ENCODE measurements around the gene OGDH. TPM values are rescaled to one million over a fixed set of nuclear protein-coding genes. Genes with fewer than 3 reads are reported as not detected.

Gene OGDH
- total and polyA plus RNA-seq, 2 experiments from 2014 or later, result 13.5 to 76.9 TPM

DNA sequence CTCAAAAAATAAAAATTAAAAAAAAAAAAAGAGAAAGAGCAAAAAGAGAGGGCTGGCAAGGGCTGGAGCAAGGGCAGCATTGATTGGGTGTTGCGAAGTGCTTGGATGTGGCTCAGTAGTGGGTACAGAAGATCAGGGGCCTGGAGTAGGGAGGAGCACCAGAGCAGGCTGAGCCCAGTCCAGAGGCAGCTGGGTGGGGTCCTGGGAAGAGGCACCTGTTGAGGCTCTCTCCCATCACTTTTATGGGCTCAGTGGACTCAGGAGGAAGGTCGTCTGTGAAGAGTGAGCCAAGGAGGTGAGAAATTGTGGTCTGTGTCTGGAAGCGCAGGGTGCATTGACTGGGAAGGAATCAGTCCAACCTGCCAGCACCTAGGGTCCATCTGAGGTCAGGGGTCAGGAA is 130.5 kb downstream of the OGDH start (continued):
- TF ChIP-seq, protein P1, sequence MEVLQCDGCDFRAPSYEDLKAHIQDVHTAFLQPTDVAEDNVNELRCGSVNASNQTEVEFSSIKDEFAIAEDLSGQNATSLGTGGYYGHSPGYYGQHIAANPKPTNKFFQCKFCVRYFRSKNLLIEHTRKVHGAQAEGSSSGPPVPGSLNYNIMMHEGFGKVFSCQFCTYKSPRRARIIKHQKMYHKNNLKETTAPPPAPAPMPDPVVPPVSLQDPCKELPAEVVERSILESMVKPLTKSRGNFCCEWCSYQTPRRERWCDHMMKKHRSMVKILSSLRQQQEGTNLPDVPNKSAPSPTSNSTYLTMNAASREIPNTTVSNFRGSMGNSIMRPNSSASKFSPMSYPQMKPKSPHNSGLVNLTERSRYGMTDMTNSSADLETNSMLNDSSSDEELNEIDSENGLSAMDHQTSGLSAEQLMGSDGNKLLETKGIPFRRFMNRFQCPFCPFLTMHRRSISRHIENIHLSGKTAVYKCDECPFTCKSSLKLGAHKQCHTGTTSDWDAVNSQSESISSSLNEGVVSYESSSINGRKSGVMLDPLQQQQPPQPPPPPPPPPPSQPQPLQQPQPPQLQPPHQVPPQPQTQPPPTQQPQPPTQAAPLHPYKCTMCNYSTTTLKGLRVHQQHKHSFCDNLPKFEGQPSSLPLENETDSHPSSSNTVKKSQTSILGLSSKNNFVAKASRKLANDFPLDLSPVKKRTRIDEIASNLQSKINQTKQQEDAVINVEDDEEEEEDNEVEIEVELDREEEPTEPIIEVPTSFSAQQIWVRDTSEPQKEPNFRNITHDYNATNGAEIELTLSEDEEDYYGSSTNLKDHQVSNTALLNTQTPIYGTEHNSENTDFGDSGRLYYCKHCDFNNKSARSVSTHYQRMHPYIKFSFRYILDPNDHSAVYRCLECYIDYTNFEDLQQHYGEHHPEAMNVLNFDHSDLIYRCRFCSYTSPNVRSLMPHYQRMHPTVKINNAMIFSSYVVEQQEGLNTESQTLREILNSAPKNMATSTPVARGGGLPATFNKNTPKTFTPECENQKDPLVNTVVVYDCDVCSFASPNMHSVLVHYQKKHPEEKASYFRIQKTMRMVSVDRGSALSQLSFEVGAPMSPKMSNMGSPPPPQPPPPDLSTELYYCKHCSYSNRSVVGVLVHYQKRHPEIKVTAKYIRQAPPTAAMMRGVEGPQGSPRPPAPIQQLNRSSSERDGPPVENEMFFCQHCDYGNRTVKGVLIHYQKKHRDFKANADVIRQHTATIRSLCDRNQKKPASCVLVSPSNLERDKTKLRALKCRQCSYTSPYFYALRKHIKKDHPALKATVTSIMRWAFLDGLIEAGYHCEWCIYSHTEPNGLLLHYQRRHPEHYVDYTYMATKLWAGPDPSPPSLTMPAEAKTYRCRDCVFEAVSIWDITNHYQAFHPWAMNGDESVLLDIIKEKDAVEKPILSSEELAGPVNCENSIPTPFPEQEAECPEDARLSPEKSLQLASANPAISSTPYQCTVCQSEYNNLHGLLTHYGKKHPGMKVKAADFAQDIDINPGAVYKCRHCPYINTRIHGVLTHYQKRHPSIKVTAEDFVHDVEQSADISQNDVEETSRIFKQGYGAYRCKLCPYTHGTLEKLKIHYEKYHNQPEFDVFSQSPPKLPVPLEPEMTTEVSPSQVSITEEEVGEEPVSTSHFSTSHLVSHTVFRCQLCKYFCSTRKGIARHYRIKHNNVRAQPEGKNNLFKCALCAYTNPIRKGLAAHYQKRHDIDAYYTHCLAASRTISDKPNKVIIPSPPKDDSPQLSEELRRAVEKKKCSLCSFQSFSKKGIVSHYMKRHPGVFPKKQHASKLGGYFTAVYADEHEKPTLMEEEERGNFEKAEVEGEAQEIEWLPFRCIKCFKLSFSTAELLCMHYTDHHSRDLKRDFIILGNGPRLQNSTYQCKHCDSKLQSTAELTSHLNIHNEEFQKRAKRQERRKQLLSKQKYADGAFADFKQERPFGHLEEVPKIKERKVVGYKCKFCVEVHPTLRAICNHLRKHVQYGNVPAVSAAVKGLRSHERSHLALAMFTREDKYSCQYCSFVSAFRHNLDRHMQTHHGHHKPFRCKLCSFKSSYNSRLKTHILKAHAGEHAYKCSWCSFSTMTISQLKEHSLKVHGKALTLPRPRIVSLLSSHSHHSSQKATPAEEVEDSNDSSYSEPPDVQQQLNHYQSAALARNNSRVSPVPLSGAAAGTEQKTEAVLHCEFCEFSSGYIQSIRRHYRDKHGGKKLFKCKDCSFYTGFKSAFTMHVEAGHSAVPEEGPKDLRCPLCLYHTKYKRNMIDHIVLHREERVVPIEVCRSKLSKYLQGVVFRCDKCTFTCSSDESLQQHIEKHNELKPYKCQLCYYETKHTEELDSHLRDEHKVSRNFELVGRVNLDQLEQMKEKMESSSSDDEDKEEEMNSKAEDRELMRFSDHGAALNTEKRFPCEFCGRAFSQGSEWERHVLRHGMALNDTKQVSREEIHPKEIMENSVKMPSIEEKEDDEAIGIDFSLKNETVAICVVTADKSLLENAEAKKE (CRISPR knock-in tag; IDR thresholded peaks at IDR 0.05), result no peak
- TF ChIP-seq, protein P2, sequence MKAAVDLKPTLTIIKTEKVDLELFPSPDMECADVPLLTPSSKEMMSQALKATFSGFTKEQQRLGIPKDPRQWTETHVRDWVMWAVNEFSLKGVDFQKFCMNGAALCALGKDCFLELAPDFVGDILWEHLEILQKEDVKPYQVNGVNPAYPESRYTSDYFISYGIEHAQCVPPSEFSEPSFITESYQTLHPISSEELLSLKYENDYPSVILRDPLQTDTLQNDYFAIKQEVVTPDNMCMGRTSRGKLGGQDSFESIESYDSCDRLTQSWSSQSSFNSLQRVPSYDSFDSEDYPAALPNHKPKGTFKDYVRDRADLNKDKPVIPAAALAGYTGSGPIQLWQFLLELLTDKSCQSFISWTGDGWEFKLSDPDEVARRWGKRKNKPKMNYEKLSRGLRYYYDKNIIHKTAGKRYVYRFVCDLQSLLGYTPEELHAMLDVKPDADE (IDR thresholded peaks at IDR 0.05), result no peak

DNA sequence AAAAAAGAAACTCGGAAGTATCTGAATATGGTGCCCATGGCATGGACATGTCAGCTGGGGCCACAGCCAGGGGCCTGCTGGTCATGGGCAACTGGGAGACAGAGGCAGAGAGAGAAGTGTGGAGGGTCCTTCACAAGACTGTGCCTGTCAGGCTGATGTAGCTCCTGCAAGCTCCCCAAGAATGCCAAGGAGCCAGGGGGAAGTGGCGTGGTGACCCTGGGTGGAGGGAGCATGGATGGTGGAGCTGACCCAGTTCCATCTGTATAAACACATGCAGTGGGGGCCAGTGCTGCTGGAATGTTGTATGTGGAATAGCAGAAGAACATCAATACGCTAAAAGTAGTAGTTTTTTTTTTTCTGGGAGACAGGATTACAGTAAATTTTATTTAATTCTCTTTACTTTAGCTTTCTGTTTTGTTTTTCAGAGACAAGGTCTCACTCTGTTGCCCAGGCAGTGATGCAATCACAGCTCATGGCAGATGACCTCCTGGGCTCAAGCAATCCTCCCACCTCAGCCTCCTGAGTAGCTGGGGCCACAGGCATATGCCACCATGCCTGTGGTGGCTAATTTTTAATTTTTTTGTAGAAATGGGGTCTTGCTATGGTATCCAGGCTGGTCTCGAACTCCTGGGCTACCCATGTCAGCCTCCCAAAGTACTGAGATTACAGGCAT is 131.8 kb downstream of the OGDH start:
- H3K4me3 ChIP-seq, result no peak overlapping the region
- peaks cover 6% of the 10 kb centered on the region for H3K27me3 Mint-ChIP-seq (ENCODE audit: insufficient read depth, low read depth, poor library complexity)
- H3K79me2 ChIP-seq (replicated peaks; ENCODE audit: insufficient read depth), result no peaks in the 10 kb centered on the region
- H3K4me3 Mint-ChIP-seq, result no peak overlapping the region
- H3K9me2 ChIP-seq (ENCODE audit: insufficient read depth), result no peaks in the 10 kb centered on the region
- TF ChIP-seq EZH2 (IDR thresholded peaks at IDR 0.05; ENCODE audit: low read depth, unreplicated experiment) (no peak), ZNF331 (CRISPR knock-in tag; IDR thresholded peaks at IDR 0.05; ENCODE audit: low read depth) (no peak), JUNB (IDR thresholded peaks at IDR 0.05; ENCODE audit: unreplicated experiment) (no peak)
- ATAC-seq, result no peak
- H3F3A ChIP-seq (replicated peaks; ENCODE audit: low read depth), result no peaks in the 10 kb centered on the region
- H3K4me1 Mint-ChIP-seq, result no peaks in the 10 kb centered on the region
- no peaks in the 10 kb centered on the region for H3K9me3 Mint-ChIP-seq
- H4K20me1 ChIP-seq (replicated peaks; ENCODE audit: insufficient read depth), result no peaks in the 10 kb centered on the region
- H3K4me2 ChIP-seq, result no peak overlapping the region
- no peak overlapping the region for H2AFZ ChIP-seq
- H3K4me1 ChIP-seq (ENCODE audit: insufficient read depth), result no peaks in the 10 kb centered on the region
- no peak overlapping the region for H3K27ac Mint-ChIP-seq
- H3K27ac ChIP-seq (ENCODE audit: low read depth), result no peak overlapping the region
- no peaks in the 10 kb centered on the region for H3K36me3 ChIP-seq (ENCODE audit: insufficient read depth)
- no peaks in the 10 kb centered on the region for H3K36me3 Mint-ChIP-seq (ENCODE audit: low read depth)
- DNase-seq (ENCODE audit: low spot score), result no peak
- H3K27me3 ChIP-seq (ENCODE audit: insufficient read depth), result no peaks in the 10 kb centered on the region

Data from GM23338 (cell line).